ENCODE results near the gene MAOA.
"Not testable (repeated sequence)": the region's sequence is repeated elsewhere in the genome, so short reads cannot be mapped to it uniquely, and the experiment has no call there.

The MAOA gene

DNA sequence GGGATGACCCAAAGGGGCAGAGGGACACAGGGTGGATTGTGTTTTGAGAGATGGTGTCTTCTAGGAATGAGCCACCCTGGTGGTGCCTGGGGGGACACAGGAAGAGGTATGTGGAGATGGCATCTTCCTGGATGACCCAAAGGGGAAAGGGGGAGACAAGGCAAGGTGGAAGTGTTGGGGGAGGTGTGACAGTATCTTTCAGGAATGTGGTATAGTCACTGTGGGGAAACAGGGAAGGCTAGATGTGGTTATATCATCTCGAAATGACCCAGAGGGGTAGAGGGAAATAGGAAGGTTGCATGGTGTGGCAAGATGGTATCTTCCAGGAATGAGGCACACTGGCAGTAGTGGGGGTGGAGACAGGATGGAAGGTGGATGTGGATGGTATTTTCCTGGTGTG is 62.9 kb downstream of the MAOA start:
- H3K4me3 Mint-ChIP-seq: no peak overlapping the region
- no peaks in the 10 kb centered on the region for H3K4me1 Mint-ChIP-seq (ENCODE audit: low read depth)
- H3K9me3 Mint-ChIP-seq: no peaks in the 10 kb centered on the region
- H3K27me3 Mint-ChIP-seq: peaks cover 3% of the 10 kb centered on the region
- no peaks in the 10 kb centered on the region for H3K36me3 Mint-ChIP-seq (ENCODE audit: low read depth)
- no peak overlapping the region for H3K27ac Mint-ChIP-seq

- no peak overlapping the region for H3K4me3 Mint-ChIP-seq
- no peak overlapping the region for H3K27ac Mint-ChIP-seq
- no peaks in the 10 kb centered on the region for H3K4me1 Mint-ChIP-seq (ENCODE audit: low read depth)
- no peaks in the 10 kb centered on the region for H3K9me3 Mint-ChIP-seq
- peaks cover 5% of the 10 kb centered on the region for H3K27me3 Mint-ChIP-seq
- no peaks in the 10 kb centered on the region for H3K36me3 Mint-ChIP-seq (ENCODE audit: low read depth)
Measured at GRCh38 chrX:43720082-43720481, 64.0 kb downstream of the MAOA start.

DNA sequence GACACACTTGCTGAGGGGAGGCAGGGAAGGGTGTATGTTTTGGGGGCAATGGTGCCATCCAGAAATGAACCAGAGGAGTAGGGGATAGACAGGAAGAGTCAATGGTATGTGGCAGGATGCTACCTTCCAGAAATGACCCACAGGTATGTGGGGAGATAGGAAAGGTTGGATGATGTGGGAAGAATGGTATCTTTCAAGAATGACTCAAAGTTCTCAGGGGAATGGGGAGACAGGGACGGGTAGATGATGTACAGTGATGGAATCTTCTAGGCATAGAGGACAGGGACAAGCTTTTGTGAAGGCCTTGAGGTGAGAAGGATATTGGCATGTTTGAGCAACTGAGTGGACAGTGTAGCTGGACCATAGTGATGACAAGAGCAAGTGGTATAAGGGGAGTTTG is 64.9 kb downstream of the MAOA start:
- no peaks in the 10 kb centered on the region for H3K9me3 Mint-ChIP-seq
- no peak overlapping the region for H3K27ac Mint-ChIP-seq
- peaks cover 5% of the 10 kb centered on the region for H3K27me3 Mint-ChIP-seq
- no peaks in the 10 kb centered on the region for H3K4me1 Mint-ChIP-seq (ENCODE audit: low read depth)
- H3K36me3 Mint-ChIP-seq (ENCODE audit: low read depth): no peaks in the 10 kb centered on the region
- no peak overlapping the region for H3K4me3 Mint-ChIP-seq

- H3K4me1 Mint-ChIP-seq (ENCODE audit: low read depth); H3K9me3 Mint-ChIP-seq; H3K36me3 Mint-ChIP-seq (ENCODE audit: low read depth); H3K27ac Mint-ChIP-seq; H3K4me3 Mint-ChIP-seq; H3K27me3 Mint-ChIP-seq: not testable (repeated sequence)
Measured at GRCh38 chrX:43725227-43725626, 69.1 kb downstream of the MAOA start.

DNA sequence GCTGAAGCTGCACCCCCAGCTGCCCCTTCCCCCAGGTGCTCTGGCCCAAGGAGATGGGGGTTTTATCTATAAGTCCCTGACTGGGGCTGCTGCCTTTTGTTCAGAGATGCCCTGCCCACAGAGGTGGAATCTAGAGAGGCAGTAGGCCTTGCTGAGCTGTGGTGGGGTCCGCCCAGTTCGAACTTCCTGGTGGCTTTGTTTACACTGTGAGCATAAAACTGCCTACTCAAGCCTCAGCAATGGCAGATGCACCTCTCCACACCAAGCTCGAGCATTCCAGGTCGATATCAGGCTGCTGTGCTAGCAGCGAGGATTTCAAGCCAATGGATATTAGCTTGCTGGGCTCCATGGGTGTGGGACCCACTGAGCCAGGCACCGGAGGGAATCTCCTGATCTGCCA is 71.2 kb downstream of the MAOA start:
- not testable (repeated sequence) for H3K36me3 Mint-ChIP-seq (ENCODE audit: low read depth); H3K27me3 Mint-ChIP-seq

GRCh38 chrX:43728002-43728401 is 71.9 kb downstream of the MAOA start:
- Mint-ChIP-seq H3K27ac (no peak overlapping the region), H3K4me1 (ENCODE audit: low read depth) (peaks cover 4% of the 10 kb centered on the region), H3K27me3 (peaks cover 8% of the 10 kb centered on the region), H3K9me3 (no peaks in the 10 kb centered on the region), H3K36me3 (ENCODE audit: low read depth) (no peaks in the 10 kb centered on the region), H3K4me3 (no peak overlapping the region)

More for the DNA sequence above, 71.2 kb downstream of the MAOA start:
- not testable (repeated sequence) for H3K9me3 Mint-ChIP-seq; H3K4me3 Mint-ChIP-seq; H3K4me1 Mint-ChIP-seq (ENCODE audit: low read depth); H3K27ac Mint-ChIP-seq

DNA sequence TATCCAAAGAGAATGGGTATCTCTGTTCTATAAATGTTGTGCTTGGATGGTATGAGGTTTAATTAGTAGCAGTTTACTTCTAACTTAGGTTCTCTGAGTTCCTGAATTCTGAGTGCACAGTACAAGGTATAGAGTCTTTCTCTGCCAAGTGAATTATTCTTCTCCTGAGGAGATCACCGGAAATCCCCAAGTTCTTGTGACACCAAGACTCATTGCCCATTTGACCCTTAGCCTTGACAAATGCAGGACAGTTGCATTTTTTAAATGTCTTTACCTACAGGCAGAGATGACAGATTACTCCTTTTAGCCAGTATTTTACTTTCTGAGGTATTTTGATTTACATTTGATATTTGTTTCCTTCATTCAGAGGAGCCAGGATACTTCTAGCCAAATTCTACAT is 72.9 kb downstream of the MAOA start:
- H3K27me3 Mint-ChIP-seq: peaks cover 4% of the 10 kb centered on the region
- no peaks in the 10 kb centered on the region for H3K36me3 Mint-ChIP-seq (ENCODE audit: low read depth)
- H3K4me3 Mint-ChIP-seq: no peak overlapping the region
- no peaks in the 10 kb centered on the region for H3K9me3 Mint-ChIP-seq
- peaks cover 4% of the 10 kb centered on the region for H3K4me1 Mint-ChIP-seq (ENCODE audit: low read depth)
- no peak overlapping the region for H3K27ac Mint-ChIP-seq

DNA sequence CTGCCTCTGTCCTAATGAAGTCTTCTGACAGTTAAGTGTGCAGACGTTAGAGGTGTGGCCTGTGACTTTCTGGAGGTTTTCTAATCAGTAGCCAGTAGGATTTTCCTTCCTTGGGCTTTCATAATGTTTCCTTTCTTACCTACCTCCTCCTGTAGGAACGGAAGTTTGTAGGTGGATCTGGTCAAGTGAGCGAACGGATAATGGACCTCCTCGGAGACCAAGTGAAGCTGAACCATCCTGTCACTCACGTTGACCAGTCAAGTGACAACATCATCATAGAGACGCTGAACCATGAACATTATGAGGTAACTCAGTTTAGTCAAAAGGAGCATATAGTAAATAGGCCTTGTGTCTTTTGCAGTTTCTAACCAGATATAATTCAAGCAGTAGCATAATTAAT is 75.0 kb downstream of the MAOA start:
- no peaks in the 10 kb centered on the region for H3K9me3 Mint-ChIP-seq
- H3K36me3 Mint-ChIP-seq (ENCODE audit: low read depth): no peaks in the 10 kb centered on the region
- peaks cover 3% of the 10 kb centered on the region for H3K27me3 Mint-ChIP-seq
- H3K27ac Mint-ChIP-seq: no peak overlapping the region
- H3K4me1 Mint-ChIP-seq (ENCODE audit: low read depth): peaks cover 4% of the 10 kb centered on the region
- H3K4me3 Mint-ChIP-seq: no peak overlapping the region

- H3K27ac Mint-ChIP-seq: no peak overlapping the region
- H3K27me3 Mint-ChIP-seq: no peaks in the 10 kb centered on the region
- no peaks in the 10 kb centered on the region for H3K36me3 Mint-ChIP-seq (ENCODE audit: low read depth)
- H3K4me1 Mint-ChIP-seq (ENCODE audit: low read depth): no peaks in the 10 kb centered on the region
- no peaks in the 10 kb centered on the region for H3K9me3 Mint-ChIP-seq
- H3K4me3 Mint-ChIP-seq: no peak overlapping the region
Measured at GRCh38 chrX:43733699-43734098, 77.6 kb downstream of the MAOA start.

DNA sequence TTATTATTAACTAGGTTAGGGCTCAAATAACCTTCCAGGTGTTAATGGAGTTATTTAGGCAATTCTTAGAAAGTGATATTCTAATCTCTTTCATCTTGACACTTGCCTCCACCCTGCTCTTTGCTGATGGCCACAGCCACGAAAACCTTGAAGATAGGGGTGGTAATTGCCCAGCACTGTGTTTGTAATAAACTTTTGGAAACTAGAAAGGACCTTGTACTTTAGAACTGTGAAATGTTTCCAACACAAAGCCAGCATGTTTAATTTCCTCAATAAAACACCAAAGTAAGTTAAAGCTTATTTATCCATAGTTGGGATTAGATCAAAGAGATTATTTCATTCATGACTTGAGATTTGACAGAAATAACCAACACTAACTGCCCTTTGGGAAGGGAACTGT is 78.3 kb downstream of the MAOA start:
- Mint-ChIP-seq H3K4me3 (no peak overlapping the region), H3K27me3 (no peaks in the 10 kb centered on the region), H3K36me3 (ENCODE audit: low read depth) (no peaks in the 10 kb centered on the region), H3K27ac (no peak overlapping the region), H3K4me1 (ENCODE audit: low read depth) (no peaks in the 10 kb centered on the region), H3K9me3 (no peaks in the 10 kb centered on the region)

- Mint-ChIP-seq H3K4me3 (no peak overlapping the region), H3K27me3 (no peaks in the 10 kb centered on the region), H3K36me3 (ENCODE audit: low read depth) (no peaks in the 10 kb centered on the region), H3K9me3 (no peaks in the 10 kb centered on the region), H3K27ac (no peak overlapping the region), H3K4me1 (ENCODE audit: low read depth) (no peaks in the 10 kb centered on the region)
Measured at GRCh38 chrX:43735534-43735933, 79.4 kb downstream of the MAOA start.

DNA sequence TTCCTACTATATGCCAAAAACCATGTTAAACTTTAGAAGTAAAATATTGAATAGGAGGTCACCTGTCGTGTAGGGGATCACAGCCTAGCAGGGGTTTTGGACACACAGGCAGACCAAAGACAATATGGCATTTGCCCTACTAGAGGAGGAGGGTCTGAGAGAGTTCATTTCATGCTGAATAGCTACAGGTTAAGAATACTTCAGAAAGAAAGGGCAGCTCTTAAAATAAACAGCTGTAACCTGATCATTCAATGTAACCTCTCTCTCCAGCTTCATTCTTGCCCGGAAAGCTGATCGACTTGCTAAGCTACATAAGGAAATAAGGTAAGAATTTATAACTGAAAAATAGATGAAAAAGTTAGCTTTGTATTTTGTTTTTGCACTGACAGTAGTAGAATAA is 79.9 kb downstream of the MAOA start:
- Mint-ChIP-seq H3K27ac (no peak overlapping the region), H3K4me1 (ENCODE audit: low read depth) (no peaks in the 10 kb centered on the region), H3K36me3 (ENCODE audit: low read depth) (no peaks in the 10 kb centered on the region), H3K9me3 (no peaks in the 10 kb centered on the region), H3K4me3 (no peak overlapping the region), H3K27me3 (no peaks in the 10 kb centered on the region)

DNA sequence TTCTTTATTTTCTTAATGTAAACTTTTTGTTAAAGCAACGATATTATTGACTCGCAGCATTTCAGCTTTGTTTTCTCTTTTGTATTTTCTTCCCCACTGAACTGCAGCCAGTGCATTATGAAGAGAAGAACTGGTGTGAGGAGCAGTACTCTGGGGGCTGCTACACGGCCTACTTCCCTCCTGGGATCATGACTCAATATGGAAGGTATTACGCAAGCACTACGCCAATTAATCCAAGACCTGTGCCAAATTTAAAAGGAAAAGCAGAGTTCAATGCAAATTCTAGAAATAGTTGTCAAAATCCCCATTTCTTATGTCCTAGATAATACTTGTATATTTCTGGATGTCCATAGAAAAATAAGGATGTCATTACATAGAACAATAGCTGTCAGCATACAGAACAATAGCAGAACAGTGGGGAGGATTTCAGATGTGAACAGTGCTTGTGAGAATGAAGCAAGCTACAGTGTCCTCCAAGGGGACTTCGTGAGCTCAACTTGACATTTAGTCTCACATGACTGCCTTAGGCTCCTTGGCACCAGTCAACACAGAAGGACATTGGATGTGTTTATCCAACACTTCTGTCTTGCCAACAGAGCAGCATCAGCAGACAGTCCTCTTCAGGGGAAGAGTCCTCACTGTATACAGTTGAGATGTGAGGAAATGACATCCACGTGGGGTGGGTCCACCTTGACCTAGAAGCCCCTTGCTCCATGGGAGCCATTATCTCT is 85.9 kb downstream of the MAOA start:
- Mint-ChIP-seq H3K27me3 (no peaks in the 10 kb centered on the region), H3K4me1 (ENCODE audit: low read depth) (no peaks in the 10 kb centered on the region), H3K36me3 (ENCODE audit: low read depth) (no peaks in the 10 kb centered on the region), H3K27ac (no peak overlapping the region), H3K4me3 (no peak overlapping the region), H3K9me3 (no peaks in the 10 kb centered on the region)

GRCh38 chrX:43743100-43743822 is 87.2 kb downstream of the MAOA start:
- Mint-ChIP-seq H3K4me1 (ENCODE audit: low read depth) (no peaks in the 10 kb centered on the region), H3K27me3 (no peaks in the 10 kb centered on the region), H3K9me3 (no peaks in the 10 kb centered on the region), H3K4me3 (no peak overlapping the region), H3K27ac (no peak overlapping the region), H3K36me3 (ENCODE audit: low read depth) (no peaks in the 10 kb centered on the region)

DNA sequence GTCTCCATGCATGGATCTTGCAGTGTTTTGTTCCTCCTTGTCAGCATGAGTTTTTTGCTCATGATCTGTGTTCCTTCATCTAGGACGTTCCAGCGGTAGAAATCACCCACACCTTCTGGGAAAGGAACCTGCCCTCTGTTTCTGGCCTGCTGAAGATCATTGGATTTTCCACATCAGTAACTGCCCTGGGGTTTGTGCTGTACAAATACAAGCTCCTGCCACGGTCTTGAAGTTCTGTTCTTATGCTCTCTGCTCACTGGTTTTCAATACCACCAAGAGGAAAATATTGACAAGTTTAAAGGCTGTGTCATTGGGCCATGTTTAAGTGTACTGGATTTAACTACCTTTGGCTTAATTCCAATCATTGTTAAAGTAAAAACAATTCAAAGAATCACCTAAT is 88.2 kb downstream of the MAOA start:
- H3K36me3 Mint-ChIP-seq (ENCODE audit: low read depth): no peaks in the 10 kb centered on the region
- H3K27ac Mint-ChIP-seq: no peak overlapping the region
- no peaks in the 10 kb centered on the region for H3K9me3 Mint-ChIP-seq
- no peaks in the 10 kb centered on the region for H3K27me3 Mint-ChIP-seq
- no peaks in the 10 kb centered on the region for H3K4me1 Mint-ChIP-seq (ENCODE audit: low read depth)
- H3K4me3 Mint-ChIP-seq: no peak overlapping the region
